ENCODE measurements around the gene IFIT3.

- TF ChIP-seq, protein P1, sequence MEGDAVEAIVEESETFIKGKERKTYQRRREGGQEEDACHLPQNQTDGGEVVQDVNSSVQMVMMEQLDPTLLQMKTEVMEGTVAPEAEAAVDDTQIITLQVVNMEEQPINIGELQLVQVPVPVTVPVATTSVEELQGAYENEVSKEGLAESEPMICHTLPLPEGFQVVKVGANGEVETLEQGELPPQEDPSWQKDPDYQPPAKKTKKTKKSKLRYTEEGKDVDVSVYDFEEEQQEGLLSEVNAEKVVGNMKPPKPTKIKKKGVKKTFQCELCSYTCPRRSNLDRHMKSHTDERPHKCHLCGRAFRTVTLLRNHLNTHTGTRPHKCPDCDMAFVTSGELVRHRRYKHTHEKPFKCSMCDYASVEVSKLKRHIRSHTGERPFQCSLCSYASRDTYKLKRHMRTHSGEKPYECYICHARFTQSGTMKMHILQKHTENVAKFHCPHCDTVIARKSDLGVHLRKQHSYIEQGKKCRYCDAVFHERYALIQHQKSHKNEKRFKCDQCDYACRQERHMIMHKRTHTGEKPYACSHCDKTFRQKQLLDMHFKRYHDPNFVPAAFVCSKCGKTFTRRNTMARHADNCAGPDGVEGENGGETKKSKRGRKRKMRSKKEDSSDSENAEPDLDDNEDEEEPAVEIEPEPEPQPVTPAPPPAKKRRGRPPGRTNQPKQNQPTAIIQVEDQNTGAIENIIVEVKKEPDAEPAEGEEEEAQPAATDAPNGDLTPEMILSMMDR (IDR thresholded peaks at IDR 0.05) = no peak
- TF ChIP-seq POLR2AphosphoS5 (IDR thresholded peaks at IDR 0.05) = no peak
These were observed 44.2 kb downstream of the IFIT3 start for GRCh38 chr10:89371987-89372386.
